GM18498 (cell line): ENCODE measurements around the gene GON4L.
A peak's percentile ranks its signal among the peaks of the same experiment; 100 is the strongest.
"Not testable (repeated sequence)": the region's sequence is repeated elsewhere in the genome, so short reads cannot be mapped to it uniquely, and the experiment has no call there.

ENCODE experiments used
- ATAC-seq: cut with Tn5 transposase; IDR thresholded peaks from one replicate; pipeline ENCODE4 v1.9.1; 2021; ENCODE audit warnings: mild to moderate bottlenecking, moderate library complexity; ENCODE audit not compliant: unreplicated experiment

The GON4L gene

DNA sequence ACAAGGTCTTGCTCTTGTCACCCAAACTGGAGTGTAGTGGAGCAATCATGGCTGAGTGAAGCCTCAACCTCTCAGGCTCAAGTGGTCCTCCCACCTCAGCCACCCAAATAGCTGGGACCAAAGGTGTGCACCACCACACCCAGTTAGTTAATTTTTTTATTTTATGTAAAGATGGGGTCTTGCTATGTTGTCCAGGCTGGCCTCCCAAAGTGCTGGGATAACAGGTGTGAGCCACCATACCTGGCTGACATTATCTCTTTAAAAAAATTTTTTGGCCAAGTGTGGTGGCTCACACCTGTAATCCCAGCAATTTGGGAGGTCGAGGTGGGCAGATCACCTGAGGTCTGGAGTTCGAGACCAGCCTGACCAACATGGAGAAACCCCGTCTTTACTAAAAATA is 98.0 kb downstream of the GON4L start:
- not testable (repeated sequence) for ATAC-seq

DNA sequence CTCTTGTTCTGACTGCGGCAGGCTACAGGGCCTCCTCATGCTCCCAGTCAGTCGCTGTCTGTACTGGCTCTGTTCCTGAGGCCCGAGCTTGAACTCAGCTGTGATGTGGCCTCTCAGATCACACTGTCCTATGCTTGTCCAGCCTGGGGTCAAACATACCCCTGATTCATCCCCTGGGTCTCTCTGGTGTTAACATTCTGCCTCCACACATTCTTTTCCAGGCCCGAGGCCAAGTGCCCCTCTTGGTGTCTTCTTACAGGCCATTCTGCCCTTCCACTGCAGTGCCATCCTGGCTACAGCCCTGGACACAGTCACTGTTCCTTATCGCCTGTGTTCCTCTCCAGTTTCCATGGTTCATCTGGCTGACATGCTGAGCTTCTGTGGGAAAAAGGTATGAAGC is 108.9 kb downstream of the GON4L start:
- not testable (repeated sequence) for ATAC-seq

DNA sequence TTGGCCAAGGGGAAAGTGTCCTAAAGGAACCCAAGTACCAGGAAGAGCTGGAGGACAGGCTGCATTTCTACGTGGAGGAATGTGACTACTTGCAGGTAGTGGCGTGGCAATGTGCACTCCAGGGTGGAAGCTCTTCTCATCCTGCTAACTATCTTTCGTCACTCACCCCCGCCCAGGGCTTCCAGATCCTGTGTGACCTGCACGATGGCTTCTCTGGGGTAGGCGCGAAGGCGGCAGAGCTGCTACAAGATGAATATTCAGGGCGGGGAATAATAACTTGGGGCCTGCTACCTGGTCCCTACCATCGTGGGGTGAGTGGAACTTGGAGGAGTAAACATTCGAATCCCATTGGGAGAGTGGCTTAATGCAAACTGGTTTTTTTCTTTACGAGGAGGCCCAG is 109.4 kb downstream of the GON4L start:
- ATAC-seq = not testable (repeated sequence)

DNA sequence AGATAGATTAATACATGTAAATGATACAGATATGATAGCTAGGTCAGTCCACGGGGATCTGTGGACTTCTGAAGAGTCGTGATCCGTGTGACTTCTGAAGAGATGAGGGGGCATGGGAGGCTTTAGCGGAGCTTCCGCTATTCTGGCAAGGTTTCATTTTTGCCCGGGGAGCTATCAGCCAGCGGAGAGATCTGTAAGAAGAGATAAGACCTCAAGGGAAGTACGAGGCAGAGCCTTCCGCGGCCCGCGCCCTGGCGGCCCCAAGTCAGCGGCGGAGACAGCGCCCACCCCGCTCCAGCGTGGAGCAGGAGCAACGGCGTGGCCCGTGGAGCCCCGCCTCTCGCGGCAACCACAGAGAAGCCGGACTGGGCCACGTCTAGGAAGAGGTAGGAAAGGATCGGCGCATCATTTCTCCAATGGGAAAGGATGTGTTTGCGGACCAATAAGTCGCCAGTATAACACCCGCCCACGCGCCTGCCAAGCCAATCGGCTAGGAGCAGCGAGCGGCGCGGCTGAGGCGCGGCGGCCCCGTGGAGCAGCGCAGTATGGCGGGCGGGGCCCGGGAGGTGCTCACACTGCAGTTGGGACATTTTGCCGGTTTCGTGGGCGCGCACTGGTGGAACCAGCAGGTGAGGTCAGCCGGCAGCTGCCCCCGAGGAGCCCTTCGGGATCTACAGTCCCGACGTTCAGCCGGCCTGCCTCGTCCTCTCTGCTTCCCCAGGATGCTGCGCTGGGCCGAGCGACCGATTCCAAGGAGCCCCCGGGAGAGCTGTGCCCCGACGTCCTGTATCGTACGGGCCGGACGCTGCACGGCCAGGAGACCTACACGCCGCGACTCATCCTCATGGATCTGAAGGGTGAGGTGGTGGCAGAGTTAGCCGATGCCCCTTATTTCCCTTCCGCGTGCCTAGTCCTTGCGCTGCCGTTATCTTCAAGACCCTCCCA is 111.5 kb downstream of the GON4L start:
- peak; percentile 92 for ATAC-seq

DNA sequence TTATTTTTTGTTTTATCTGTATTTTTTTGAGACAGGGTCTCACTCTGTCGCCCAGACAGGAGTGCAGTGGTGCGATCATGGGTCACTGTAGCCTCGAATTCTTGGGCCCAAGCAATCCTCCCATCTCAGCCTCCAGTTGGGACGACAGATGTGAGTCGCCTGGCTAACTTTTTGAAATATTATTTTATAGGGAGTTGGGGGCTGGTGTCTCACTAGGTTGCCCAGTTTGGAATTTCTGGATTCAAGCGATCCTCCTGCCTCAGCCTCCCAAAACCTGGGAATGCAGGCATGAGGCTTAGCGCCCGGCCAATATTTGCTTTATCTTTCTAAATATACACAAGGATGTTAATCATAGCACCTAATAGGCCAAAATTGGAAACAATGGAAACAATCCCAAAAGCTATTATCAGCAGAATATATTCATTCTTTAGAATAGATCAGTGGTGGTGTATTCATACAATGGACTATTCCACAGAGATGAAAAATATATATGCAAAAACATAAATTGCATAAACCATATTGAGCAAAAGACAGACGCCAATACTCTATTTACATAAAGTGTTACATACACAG is 112.2 kb downstream of the GON4L start:
- no peak for ATAC-seq

DNA sequence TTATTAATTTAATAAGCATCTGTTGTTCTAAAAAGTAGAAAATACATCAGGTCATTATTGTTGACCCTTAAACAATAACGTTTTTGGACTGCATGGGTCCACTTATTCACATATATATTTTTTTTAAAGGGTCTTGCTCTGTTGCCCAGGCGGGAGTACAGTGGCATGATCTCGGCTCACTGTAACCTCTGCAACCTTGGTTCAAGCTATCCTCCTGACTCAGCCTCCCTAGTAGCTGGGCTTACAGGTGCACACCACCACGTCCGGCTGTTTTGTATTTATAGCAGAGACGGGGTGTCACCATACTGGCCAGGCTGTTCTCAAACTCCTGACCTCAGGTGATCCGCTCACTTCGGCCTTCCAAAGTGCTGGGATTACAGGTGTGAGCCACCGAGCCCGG is 115.1 kb downstream of the GON4L start:
- no peak for ATAC-seq

DNA sequence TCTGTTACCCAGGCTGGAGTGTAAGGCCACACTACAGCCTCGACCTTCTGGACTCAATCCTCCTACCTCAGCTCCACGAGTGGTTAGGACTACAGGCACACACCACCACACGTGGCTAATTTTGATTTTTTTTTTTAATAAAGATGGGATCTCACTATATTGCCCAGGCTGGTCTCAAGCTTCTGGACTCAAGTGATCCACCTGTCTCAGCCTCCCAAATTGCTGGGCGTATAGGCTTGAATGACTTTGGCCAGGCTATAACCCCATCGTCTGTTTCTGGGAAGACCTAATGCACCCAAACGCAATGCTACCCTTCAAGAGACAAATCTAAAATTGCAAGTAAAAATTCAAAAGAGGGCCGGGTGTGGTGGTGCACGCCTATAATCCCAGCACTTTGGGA is 116.0 kb downstream of the GON4L start:
- ATAC-seq = no peak

DNA sequence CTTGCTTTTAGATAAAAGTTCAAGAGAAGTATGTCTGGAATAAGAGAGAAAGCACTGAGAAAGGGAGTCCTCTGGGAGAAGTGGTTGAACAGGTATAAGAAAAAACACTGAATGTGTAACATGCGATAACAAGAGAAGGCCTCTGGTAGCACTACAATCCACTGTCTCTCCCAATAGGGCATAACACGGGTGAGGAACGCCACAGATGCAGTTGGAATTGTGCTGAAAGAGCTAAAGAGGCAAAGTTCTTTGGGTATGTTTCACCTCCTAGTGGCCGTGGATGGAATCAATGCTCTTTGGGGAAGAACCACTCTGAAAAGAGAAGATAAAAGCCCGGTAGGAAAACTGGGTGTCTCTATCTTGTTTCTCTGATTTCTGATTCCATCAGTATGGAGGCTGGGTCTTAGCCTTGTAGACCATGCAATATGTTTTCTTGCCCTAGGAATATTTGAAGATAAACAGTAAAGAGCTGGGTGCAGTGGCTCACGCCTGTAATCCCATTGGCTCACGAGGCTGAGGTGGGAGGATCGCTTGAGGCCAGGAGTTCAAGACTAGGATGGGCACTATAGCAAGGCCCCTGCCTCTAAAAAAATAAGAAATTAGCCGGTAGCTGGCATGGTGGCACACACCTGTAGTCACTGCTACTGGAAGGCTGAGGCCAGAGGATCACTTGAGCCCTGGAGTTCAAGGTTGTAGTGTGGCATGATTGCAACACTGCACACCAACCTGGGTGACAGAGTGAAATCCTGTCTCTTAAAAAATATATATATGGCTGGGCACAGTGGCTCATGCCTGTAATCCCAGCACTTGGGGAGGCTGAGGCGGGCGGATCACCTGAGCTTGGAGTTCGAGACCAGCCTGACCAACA is 127.7 kb downstream of the GON4L start:
- no peak for ATAC-seq

DNA sequence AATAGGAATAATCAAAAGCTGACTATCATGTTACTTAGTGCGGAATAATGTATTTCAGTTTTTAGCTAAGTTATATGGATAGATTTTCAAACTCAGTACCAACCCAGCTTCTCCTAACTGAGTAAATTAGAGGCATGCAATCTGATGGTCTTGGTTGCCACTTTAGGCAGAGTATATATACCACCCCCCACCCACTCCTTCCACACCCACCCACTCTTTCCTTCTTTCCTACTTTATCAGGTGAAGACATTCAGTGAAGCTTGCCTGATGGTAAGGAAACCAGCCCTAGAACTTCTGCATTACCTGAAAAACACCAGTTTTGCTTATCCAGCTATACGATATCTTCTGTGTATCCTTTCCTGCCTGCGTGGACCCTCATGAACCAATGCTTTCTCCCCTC is 131.9 kb downstream of the GON4L start:
- ATAC-seq = no peak

DNA sequence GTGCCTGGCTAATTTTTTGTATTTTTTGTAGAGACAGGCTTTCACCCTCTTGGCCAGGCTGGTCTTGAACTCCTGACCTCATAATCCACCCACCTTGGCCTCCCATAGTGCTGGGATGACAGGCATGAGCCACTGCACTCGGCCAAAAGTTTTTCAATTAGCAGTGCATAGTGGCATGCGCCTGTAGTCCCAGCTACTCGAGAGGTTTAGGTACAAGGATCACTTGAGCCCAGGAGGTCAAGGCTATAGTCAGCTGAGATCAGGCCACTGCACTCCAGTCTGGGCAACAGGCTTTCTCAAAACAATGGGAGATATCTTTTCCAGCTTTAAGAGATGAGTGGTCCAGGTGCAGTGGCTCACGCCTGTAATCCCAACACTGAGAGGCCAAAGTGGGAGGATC is 137.3 kb downstream of the GON4L start:
- ATAC-seq = no peak

DNA sequence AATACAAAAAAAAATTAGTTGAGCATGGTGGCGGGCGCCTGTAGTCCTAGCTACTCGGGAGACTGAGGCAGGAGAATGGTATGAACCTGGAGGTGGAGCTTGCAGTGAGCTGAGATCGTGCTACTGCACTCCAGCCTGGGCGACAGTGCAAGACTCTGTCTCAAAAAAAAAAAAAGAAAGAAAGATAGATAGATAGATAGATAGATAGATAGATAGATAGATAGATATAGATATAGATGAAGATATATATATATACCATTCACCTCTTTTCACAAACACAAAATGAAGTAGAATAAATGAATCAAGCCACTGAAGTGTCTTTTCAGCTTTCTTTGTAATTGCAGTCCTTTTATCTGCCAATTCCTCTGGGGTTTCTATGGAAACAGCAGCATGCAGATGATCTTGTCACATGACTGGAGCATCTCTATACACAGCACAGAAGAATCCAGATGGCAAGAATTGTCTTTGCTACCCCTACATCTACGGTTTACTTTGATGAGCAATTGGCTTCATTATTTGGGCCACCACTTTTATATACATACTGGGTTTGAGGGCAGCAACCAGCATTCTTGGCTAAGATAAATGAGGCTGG is 138.4 kb downstream of the GON4L start:
- ATAC-seq = not testable (repeated sequence)

DNA sequence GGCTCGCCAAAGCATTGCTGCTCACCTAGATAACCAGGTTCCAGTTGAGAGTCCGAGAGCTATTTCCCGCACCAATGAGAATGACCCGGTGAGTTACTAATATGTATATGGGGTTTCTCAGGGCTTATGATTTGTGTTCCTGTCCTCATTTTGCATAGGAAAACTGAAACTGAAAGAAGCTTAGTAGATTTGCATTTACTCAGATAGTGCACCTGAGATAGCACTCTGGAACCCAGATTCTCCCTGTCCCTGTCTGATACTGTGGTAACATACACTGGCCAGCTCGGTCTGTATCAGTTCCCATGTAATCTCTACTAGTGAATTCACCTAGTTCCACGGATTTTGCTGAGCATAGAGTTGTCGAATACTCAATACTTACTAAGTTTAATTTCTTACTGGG is 140.0 kb downstream of the GON4L start:
- ATAC-seq = peak; percentile 73

DNA sequence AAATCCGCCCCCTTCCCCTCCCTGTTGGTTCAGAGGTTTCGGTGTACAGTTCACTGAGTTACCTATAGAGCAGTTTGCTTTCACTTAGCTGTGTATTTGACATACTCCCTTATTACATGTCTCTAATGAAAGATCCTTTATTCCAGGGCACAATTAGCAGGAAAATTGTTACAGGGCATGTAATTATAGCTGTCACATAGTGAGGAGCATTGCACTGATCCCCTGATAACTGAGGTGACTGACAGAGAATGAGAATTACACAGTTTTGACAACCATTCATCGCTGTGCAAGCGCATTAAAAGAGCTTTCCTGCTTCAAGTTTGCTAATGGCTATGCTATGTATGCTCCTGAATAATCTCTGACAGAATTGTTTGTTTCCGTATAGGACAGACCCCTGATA is 141.2 kb downstream of the GON4L start:
- no peak for ATAC-seq

DNA sequence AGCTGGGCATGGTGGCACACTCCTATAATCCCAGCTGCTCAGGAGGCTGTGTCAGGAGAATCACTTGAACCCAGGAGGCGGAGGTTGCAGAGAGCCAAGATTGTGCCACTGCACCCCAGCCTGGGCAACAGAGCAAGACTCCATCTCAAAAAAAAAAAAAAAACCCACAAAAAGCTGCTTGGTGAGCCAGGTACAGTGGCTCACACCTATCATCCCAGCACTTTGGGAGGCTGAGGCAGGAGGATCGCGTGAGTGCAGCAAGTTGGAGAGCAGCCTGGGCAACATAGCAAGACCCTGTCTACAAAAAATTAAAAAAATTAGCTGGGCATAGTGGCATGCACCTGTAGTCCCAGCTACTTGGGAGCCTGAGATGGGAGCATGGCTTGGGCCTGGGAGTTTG is 142.0 kb downstream of the GON4L start:
- not testable (repeated sequence) for ATAC-seq

DNA sequence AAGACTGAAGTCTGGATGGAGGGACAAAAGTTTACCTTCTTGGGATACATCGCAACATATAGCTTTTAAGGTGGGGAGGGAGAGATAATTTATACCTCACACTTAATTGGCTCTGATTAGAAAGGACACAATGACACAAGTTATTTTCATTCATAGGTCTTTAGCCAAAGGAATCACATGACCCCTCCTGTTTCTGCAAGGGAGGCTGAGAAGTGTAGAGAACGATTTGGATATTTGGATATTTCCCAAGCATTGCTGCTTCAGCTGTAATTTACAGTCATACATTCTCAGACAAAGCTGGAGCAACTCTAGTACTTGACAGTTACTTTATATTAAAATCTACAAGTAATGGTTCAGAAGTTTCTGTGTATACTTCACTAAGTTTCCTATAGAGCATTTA is 143.9 kb downstream of the GON4L start:
- ATAC-seq = no peak

DNA sequence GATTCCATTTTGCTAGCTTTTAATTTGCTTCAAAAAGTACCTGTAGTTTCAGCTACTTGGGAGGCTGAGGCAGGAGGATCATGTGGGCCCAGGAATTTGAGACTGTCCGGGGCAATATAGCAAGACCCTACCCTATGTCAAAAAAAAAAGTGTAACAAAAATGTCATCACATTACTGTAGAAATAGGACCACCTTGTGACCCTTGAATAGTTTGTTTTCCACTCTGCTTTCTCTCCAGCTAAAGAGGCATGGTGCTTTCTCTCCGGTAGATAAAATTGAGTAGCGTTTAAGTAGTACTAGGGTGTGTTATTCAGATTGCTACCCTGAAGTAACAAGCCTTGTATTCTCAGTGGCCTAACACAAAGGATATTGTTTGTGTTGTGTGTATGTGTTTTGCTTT is 144.4 kb downstream of the GON4L start:
- ATAC-seq = not testable (repeated sequence)

DNA sequence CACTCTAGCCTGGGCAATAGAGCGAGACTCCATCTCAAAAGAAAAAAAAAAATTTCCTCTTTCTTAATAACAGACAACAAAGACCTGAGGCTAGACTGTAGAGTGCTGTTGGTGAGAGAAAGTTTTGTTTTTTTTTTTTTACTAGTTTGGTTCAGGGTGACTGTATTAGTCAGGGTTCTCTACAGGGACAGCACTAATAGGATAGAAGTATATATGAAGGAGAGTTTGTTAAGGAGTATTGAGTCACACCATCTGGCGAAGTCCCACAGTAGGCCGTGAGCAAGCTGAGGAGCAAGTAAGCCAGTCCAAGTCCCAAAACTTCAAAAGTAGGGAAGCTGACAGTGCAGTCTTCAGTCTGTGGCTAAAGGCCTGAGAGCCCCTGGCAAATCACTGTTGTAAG is 145.6 kb downstream of the GON4L start:
- ATAC-seq = not testable (repeated sequence)

DNA sequence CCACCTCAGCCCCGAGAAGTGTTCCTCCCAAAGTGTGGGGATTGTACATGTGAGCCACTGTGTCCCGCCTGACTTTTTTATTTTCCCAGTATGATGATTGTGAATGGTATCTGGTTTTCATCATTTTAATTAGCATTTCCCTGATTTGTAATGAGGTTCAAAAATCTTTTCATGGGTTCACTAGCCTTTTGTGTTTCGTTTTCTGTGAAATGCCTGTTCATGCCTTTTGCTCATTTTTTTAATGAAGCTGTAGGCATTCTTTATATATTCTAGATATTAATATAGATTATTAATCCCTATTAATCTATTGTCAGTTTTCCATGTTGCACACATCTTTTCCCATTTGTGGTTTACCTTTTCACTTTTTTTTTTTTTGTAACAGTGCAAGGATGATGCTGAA is 147.6 kb downstream of the GON4L start:
- ATAC-seq = no peak

DNA sequence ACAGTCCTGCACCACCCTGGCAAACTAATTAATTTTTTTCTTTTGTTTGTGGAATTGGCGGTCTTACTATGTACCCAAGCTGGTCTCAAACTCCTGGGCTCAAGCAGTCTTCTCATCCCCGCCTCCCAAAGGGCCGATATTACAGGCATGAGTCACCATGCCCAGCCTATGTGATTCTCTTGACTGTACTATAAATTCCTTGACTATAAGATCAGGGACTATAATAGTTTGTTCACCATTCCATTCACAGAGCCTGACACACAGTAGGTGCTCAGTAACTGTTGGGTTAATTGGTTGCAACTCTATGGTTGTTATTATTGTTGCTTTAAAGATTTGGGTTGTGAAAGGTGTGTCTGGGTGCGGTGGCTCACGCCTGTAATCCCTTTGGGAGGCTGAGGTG is 150.9 kb downstream of the GON4L start:
- ATAC-seq = no peak

DNA sequence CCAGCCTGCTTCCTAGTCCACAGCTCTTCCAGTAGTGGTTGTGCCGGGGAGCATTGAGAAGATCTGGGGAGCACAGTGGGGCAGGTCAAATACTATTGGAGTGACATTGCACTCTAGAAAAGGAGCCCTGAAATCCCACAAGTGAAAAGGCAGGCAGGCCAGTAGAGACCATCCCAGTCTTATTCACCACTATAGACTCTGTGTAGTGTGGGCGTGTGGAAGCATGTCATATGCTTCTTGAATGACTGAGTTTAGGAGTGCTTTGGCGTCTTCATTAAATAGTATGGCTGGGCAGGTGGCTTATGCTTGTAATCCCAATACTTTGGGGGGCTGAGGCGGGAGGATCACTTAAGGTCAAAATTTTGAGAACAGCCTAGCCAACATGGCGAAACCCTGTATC is 152.6 kb downstream of the GON4L start:
- ATAC-seq = not testable (repeated sequence)

DNA sequence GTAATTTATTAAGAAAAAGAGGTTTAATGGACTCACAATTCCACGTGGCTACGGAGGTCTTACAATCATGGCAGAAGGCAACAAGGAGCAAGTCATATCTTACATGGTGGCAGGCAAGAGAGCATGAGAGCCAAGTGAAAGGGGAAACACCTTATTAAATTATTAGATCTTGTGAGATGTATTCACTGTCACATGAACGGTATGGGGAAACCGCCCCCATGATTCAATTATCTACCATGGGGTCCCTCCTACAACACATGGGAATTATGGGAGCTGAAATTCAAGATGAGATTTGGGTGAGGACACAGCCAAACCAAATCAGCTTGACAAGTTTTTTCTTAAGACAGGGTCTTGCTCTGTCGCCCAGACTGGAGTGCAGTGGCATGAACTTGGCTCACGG is 153.8 kb downstream of the GON4L start:
- no peak for ATAC-seq
